Measurements from ENCODE around the gene NPTN. TPM values are rescaled to one million over a fixed set of nuclear protein-coding genes. Genes with fewer than 3 reads are reported as not detected.

The NPTN gene
- 210 and 223 TPM in 2 replicates for total RNA-seq

DNA sequence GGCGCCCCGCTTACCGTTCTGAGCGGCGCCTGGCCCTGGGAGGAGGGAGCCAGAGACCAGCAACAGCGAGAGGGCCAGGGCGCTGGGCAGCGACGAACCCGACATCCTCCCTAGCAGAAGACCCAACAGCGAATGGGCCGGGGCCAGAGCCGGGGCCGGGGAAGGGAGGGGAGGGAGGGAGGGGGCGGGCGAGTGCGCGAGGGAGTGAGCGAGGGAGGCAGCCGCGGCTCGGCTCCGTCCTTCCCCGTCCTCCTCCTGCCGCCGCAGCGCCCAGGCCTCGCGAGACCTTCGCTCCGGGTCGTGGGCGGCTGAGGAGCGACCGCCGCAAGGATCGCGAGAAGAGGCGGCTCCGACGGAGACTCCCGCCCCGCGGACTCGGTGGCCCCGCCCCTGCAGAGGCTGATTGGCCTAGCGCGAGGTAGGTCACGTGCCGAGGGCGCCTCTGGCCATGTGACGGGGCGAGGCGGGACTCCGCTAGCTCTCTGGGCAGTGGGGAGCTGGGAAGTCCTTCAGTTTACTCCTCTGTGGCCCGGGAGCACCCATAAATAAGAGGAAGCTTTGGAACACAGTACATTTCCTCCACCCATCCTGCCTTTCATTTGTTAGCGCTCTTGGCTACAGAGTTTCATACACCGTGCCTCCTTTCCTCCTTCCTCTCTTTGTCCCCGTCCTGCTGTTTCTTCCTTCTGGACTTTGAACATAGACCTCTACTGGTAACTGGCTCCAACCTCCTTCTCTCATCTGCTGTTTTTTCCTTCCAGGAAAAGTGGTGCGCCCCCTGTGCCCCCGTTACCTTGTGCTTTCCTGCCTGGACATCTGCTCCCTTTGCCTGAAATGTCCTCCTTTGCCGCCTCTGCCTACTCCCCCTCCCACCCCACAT, at the start of gene NPTN:
Gene NPTN (minus strand): TSS at position 279 of the 880 bp plus-strand sequence. CDS start 174 bp downstream, at position 105.

Other genes starting within 250 kb of the NPTN start
- not detected in 2 replicates for gene REC114, start 190.2 kb downstream of the NPTN start, total RNA-seq
- 119 and 158 TPM in 2 replicates for gene CD276, start 51.0 kb upstream of the NPTN start, total RNA-seq
- 3.0 and 5.2 TPM in 2 replicates for gene INSYN1, start 120.0 kb upstream of the NPTN start, total RNA-seq
- gene TBC1D21, start 240.2 kb upstream of the NPTN start, total RNA-seq: not detected in 2 replicates

Measured in aortic smooth muscle cell (primary cell).